SK-N-MC (cell line): ENCODE measurements around the gene GABBR2.

ENCODE experiments used
- EZH2 ChIP-seq: fragments of 200-600 bp; sonication (generic); IDR thresholded peaks from one replicate; pipeline ENCODE4 v1.6.1; 2017; ENCODE audit warnings: antibody characterized with exemption
- POLR2AphosphoS5 ChIP-seq: IDR thresholded peaks from 2 replicates; pipeline ENCODE4 v1.6.1; 2012; ENCODE audit warnings: mild to moderate bottlenecking, low read depth, low read length, borderline replicate concordance

GRCh38 chr9:98665501-98665900 is 43.2 kb downstream of the GABBR2 start:
- no peak for TF ChIP-seq EZH2
- TF ChIP-seq POLR2AphosphoS5: no peak
